SK-N-SH treated with all-trans-retinoic acid at 6 μM for 48 hours (cell line): Measurements from ENCODE around the gene RAMP3.

Source experiments
- ATAC-seq: fragments of 200-7000 bp; cut with Tn5 transposase; 3 replicates; pipeline ENCODE4 v1.9.1; 2020; ENCODE audit warnings: mild to moderate bottlenecking, moderate library complexity
- ARNTL ChIP-seq: fragments of 450-650 bp; formaldehyde crosslinking; IDR thresholded peaks from 2 replicates; pipeline ENCODE4 v1.5.0; 2020; ENCODE audit warnings: low read depth, mild to moderate bottlenecking, moderate library complexity, borderline replicate concordance
- BACH2 ChIP-seq: fragments of 250-450 bp; sonication (Bioruptor Pico); IDR thresholded peaks from 2 replicates; pipeline ENCODE4 v1.9.0; 2021; ENCODE audit warnings: mild to moderate bottlenecking, borderline replicate concordance
- CSDC2 ChIP-seq: fragments of 250-450 bp; sonication (Bioruptor Pico); IDR thresholded peaks from 2 replicates; pipeline ENCODE4 v1.5.0; 2020; ENCODE audit warnings: mild to moderate bottlenecking, moderate library complexity
- ESRRG ChIP-seq: fragments of 250-450 bp; sonication (Bioruptor Pico); IDR thresholded peaks from 2 replicates; pipeline ENCODE4 v1.6.1; 2021; ENCODE audit warnings: mild to moderate bottlenecking
- GLIS3 ChIP-seq: fragments of 250-450 bp; sonication (Bioruptor Pico); IDR thresholded peaks from 2 replicates; pipeline ENCODE4 v1.5.0; 2020; ENCODE audit warnings: mild to moderate bottlenecking, moderate library complexity
- ISL1 ChIP-seq: fragments of 250-450 bp; sonication (Bioruptor Pico); IDR thresholded peaks from 2 replicates; pipeline ENCODE4 v2.1.2; 2022; ENCODE audit warnings: mild to moderate bottlenecking, moderate library complexity
- OSR1 ChIP-seq: fragments of 250-450 bp; sonication (Bioruptor Pico); IDR thresholded peaks from 2 replicates; pipeline ENCODE4 v1.8.0; 2022; ENCODE audit warnings: moderate library complexity, mild to moderate bottlenecking, inconsistent platforms
- PPARA ChIP-seq: fragments of 250-450 bp; sonication (Bioruptor Pico); IDR thresholded peaks from 2 replicates; pipeline ENCODE4 v1.5.0; 2020; ENCODE audit warnings: mild to moderate bottlenecking, borderline replicate concordance
- RARB ChIP-seq: fragments of 250-450 bp; sonication (Bioruptor Pico); IDR thresholded peaks from 2 replicates; pipeline ENCODE4 v1.8.0; 2021; ENCODE audit warnings: mild to moderate bottlenecking, moderate library complexity
- SNAI2 ChIP-seq: fragments of 250-450 bp; sonication (Bioruptor Pico); IDR thresholded peaks from 2 replicates; pipeline ENCODE4 v1.5.0; 2020; ENCODE audit warnings: mild to moderate bottlenecking, moderate library complexity
- TCF4 ChIP-seq: fragments of 250-450 bp; sonication (Bioruptor Pico); IDR thresholded peaks from 2 replicates; pipeline ENCODE4 v1.8.0; 2021; ENCODE audit warnings: mild to moderate bottlenecking, moderate library complexity, borderline replicate concordance
- TOX ChIP-seq: fragments of 250-450 bp; sonication (Bioruptor Pico); IDR thresholded peaks from 2 replicates; pipeline ENCODE4 v1.8.0; 2021; ENCODE audit warnings: mild to moderate bottlenecking, moderate library complexity, borderline replicate concordance
- ZC3H10 ChIP-seq: fragments of 250-450 bp; sonication (Bioruptor Pico); IDR thresholded peaks from 2 replicates; pipeline ENCODE4 v1.5.1; 2021; ENCODE audit warnings: mild to moderate bottlenecking, moderate library complexity
- ZFP3 ChIP-seq: fragments of 250-450 bp; sonication (Bioruptor Pico); IDR thresholded peaks from 2 replicates; pipeline ENCODE4 v1.5.0; 2020; ENCODE audit warnings: mild to moderate bottlenecking, moderate library complexity
- ZNF565 ChIP-seq: fragments of 450-650 bp; formaldehyde crosslinking; conservative IDR thresholded peaks from 2 replicates; pipeline ENCODE4 v1.5.0; 2020; ENCODE audit warnings: low read depth, mild to moderate bottlenecking, moderate library complexity
- ZNF8 ChIP-seq: fragments of 450-650 bp; formaldehyde crosslinking; IDR thresholded peaks from 2 replicates; pipeline ENCODE4 v1.5.0; 2020; ENCODE audit warnings: mild to moderate bottlenecking, moderate library complexity
- TF ChIP-seq, protein P1 (sequence below): fragments of 250-450 bp; sonication (Bioruptor Pico); IDR thresholded peaks from 2 replicates; pipeline ENCODE4 v1.8.0; 2021; ENCODE audit warnings: low read depth, mild to moderate bottlenecking, moderate library complexity, borderline replicate concordance
- TF ChIP-seq, protein P2 (sequence below): fragments of 250-450 bp; sonication (Bioruptor Pico); IDR thresholded peaks from 2 replicates; pipeline ENCODE4 v1.5.1; 2021; ENCODE audit warnings: mild to moderate bottlenecking, moderate library complexity
- TF ChIP-seq, protein P3 (sequence below): fragments of 250-450 bp; sonication (Bioruptor Pico); IDR thresholded peaks from 2 replicates; pipeline ENCODE4 v1.5.0; 2020; ENCODE audit warnings: mild to moderate bottlenecking, moderate library complexity
- TF ChIP-seq, protein P4 (sequence below): fragments of 250-450 bp; sonication (Bioruptor Pico); IDR thresholded peaks from 2 replicates; pipeline ENCODE4 v1.8.0; 2020; ENCODE audit warnings: mild to moderate bottlenecking, moderate library complexity, borderline replicate concordance
- TF ChIP-seq, protein P5 (sequence below): fragments of 250-450 bp; sonication (Bioruptor Pico); IDR thresholded peaks from 2 replicates; pipeline ENCODE4 v1.5.1; 2020; ENCODE audit warnings: low read depth, mild to moderate bottlenecking, moderate library complexity

RAMP3 gene

DNA sequence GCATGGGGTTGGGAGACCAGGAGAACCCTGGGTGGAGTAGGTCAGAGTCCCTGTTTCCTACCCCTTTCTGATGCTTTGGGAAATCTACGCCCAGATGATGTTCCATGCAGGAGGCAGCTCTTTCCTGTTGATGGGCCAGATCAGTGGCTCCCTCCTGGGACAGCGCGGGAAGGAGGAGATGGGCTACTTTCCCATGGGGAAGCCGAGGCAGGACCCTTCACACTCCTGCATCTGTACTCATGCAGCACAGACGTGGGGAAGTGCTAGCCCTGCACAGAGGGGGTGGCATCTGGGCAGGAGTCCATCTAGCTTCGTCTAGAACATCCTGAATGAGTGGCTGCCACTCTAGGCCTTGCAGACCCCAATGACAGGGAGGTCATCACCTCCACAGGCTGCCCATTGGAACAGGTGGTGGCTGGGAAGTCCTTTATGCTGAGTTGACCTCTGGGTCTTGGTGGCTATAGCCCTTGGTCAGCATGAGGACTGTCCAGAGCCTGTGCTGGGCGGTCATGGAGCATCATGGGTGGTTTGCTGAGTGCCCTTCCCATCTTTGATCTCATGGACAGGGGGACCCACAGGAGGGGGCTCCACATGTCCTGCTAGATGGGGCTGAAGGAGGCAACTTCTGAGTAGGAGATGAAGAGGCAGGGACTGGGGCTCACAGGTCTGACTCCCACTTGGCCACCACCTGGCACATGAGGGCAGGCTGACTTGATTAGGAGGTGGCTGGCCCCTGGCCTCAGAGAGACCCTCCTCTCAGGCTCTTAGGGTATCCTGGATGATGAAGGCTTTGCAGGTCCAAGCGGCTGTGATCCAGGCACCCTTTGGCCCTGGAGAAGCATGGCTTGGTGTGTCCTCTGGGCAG, 24.6 kb downstream of the RAMP3 start:
- ATAC-seq = no peak
- TF ChIP-seq ZNF565 (CRISPR knock-in tag) = no peak
- TF ChIP-seq, protein P1, sequence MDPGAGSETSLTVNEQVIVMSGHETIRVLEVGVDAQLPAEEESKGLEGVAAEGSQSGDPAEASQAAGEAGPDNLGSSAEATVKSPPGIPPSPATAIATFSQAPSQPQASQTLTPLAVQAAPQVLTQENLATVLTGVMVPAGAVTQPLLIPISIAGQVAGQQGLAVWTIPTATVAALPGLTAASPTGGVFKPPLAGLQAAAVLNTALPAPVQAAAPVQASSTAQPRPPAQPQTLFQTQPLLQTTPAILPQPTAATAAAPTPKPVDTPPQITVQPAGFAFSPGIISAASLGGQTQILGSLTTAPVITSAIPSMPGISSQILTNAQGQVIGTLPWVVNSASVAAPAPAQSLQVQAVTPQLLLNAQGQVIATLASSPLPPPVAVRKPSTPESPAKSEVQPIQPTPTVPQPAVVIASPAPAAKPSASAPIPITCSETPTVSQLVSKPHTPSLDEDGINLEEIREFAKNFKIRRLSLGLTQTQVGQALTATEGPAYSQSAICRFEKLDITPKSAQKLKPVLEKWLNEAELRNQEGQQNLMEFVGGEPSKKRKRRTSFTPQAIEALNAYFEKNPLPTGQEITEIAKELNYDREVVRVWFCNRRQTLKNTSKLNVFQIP = no peak
- TF ChIP-seq GLIS3 (CRISPR knock-in tag) = no peak
- TF ChIP-seq, protein P2, sequence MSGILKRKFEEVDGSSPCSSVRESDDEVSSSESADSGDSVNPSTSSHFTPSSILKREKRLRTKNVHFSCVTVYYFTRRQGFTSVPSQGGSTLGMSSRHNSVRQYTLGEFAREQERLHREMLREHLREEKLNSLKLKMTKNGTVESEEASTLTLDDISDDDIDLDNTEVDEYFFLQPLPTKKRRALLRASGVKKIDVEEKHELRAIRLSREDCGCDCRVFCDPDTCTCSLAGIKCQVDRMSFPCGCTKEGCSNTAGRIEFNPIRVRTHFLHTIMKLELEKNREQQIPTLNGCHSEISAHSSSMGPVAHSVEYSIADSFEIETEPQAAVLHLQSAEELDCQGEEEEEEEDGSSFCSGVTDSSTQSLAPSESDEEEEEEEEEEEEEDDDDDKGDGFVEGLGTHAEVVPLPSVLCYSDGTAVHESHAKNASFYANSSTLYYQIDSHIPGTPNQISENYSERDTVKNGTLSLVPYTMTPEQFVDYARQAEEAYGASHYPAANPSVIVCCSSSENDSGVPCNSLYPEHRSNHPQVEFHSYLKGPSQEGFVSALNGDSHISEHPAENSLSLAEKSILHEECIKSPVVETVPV (CRISPR knock-in tag) = no peak
- TF ChIP-seq OSR1 (CRISPR knock-in tag) = no peak
- no peak for TF ChIP-seq PPARA
- no peak for TF ChIP-seq RARB (CRISPR knock-in tag)
- no peak for TF ChIP-seq CSDC2 (CRISPR knock-in tag)
- no peak for TF ChIP-seq ZFP3 (CRISPR knock-in tag)
- TF ChIP-seq SNAI2 = no peak
- TF ChIP-seq TCF4 (CRISPR knock-in tag) = no peak
- TF ChIP-seq ESRRG (CRISPR knock-in tag) = no peak
- TF ChIP-seq, protein P3, sequence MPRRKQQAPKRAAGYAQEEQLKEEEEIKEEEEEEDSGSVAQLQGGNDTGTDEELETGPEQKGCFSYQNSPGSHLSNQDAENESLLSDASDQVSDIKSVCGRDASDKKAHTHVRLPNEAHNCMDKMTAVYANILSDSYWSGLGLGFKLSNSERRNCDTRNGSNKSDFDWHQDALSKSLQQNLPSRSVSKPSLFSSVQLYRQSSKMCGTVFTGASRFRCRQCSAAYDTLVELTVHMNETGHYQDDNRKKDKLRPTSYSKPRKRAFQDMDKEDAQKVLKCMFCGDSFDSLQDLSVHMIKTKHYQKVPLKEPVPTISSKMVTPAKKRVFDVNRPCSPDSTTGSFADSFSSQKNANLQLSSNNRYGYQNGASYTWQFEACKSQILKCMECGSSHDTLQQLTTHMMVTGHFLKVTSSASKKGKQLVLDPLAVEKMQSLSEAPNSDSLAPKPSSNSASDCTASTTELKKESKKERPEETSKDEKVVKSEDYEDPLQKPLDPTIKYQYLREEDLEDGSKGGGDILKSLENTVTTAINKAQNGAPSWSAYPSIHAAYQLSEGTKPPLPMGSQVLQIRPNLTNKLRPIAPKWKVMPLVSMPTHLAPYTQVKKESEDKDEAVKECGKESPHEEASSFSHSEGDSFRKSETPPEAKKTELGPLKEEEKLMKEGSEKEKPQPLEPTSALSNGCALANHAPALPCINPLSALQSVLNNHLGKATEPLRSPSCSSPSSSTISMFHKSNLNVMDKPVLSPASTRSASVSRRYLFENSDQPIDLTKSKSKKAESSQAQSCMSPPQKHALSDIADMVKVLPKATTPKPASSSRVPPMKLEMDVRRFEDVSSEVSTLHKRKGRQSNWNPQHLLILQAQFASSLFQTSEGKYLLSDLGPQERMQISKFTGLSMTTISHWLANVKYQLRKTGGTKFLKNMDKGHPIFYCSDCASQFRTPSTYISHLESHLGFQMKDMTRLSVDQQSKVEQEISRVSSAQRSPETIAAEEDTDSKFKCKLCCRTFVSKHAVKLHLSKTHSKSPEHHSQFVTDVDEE (CRISPR knock-in tag) = no peak
- no peak for TF ChIP-seq BACH2 (CRISPR knock-in tag)
- TF ChIP-seq ZNF8 = no peak

DNA sequence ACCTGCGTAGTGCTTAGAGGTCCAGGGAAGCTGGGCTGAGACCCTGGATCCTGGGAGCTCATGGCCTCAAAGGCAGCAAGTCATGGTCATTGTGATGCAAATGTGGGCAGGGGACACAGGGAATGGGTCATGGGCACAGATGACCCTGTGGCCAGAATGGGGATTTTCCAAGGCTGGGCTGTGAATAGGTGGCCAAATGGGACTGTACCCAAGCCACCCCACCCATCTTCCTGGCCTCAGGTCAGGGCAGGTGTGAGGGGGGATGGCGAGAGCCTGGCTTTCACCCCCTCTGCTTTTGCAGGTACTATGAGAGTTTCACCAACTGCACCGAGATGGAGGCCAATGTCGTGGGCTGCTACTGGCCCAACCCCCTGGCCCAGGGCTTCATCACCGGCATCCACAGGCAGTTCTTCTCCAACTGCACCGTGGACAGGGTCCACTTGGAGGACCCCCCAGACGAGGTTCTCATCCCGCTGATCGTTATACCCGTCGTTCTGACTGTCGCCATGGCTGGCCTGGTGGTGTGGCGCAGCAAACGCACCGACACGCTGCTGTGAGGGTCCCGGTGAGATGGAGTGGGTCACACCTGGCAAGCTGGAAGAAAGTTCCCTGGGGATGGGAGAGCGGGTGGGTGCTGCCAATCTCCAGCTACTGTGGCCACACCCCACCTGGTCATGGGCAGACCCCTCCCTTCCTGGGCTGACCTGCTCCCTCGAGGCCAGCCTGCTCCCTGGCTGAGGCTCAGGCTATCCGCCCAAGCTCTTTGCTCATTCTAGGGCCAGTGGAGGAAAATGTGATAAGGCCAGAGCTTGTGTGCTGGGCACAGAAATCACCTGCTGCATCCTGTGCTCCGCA, 25.5 kb downstream of the RAMP3 start:
- ATAC-seq = no peak
- TF ChIP-seq, protein P2 (CRISPR knock-in tag) = no peak
- TF ChIP-seq PPARA (no peak), ZC3H10 (no peak), TCF4 (CRISPR knock-in tag) (no peak), ISL1 (no peak), OSR1 (CRISPR knock-in tag) (no peak), ZFP3 (CRISPR knock-in tag) (no peak), CSDC2 (CRISPR knock-in tag) (no peak), ARNTL (CRISPR knock-in tag) (no peak), ZNF565 (CRISPR knock-in tag) (no peak), BACH2 (CRISPR knock-in tag) (no peak), TOX (CRISPR knock-in tag) (no peak), ZNF8 (no peak)
- TF ChIP-seq, protein P4, sequence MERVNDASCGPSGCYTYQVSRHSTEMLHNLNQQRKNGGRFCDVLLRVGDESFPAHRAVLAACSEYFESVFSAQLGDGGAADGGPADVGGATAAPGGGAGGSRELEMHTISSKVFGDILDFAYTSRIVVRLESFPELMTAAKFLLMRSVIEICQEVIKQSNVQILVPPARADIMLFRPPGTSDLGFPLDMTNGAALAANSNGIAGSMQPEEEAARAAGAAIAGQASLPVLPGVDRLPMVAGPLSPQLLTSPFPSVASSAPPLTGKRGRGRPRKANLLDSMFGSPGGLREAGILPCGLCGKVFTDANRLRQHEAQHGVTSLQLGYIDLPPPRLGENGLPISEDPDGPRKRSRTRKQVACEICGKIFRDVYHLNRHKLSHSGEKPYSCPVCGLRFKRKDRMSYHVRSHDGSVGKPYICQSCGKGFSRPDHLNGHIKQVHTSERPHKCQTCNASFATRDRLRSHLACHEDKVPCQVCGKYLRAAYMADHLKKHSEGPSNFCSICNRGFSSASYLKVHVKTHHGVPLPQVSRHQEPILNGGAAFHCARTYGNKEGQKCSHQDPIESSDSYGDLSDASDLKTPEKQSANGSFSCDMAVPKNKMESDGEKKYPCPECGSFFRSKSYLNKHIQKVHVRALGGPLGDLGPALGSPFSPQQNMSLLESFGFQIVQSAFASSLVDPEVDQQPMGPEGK (CRISPR knock-in tag) = no peak
- TF ChIP-seq, protein P1 = no peak
- TF ChIP-seq, protein P5, sequence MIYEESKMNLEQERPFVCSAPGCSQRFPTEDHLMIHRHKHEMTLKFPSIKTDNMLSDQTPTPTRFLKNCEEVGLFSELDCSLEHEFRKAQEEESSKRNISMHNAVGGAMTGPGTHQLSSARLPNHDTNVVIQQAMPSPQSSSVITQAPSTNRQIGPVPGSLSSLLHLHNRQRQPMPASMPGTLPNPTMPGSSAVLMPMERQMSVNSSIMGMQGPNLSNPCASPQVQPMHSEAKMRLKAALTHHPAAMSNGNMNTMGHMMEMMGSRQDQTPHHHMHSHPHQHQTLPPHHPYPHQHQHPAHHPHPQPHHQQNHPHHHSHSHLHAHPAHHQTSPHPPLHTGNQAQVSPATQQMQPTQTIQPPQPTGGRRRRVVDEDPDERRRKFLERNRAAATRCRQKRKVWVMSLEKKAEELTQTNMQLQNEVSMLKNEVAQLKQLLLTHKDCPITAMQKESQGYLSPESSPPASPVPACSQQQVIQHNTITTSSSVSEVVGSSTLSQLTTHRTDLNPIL = no peak
